Activated naive CD4-positive, alpha-beta T cell treated with anti-CD3 and anti-CD28 coated beads, Interleukin-2, amount 50 U/mL, for 16 hours (primary cell): ENCODE results near the gene GARIN5B.

Experiments used
- DNase-seq: peaks from one replicate; pipeline ENCODE4 v3.0.0-alpha.2; 2020

Gene GARIN5B

DNA sequence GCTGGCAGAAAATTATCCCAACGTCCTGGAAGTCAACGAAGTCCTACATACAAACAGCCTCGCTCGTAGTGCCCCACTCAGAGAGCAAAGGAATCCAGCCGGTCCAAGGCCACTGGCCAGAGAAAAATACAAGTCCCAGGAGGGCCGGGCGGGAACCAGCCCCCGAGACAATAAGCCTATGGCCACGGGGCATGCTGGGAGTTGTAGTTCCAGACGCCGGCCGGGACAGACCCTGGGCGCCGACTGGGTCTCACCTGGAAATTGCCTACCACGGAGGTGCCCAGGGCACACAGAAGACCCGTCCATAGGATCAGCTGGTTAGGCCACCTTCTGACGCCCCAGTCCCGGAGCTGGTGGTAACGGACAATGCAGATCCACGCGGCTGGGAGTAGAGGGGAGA lies 43.3 kb downstream of the GARIN5B start:
- no peak for DNase-seq

- no peak for DNase-seq
Observed at GRCh38 chr19:55316646-55317045, 46.4 kb downstream of the GARIN5B start.

DNA sequence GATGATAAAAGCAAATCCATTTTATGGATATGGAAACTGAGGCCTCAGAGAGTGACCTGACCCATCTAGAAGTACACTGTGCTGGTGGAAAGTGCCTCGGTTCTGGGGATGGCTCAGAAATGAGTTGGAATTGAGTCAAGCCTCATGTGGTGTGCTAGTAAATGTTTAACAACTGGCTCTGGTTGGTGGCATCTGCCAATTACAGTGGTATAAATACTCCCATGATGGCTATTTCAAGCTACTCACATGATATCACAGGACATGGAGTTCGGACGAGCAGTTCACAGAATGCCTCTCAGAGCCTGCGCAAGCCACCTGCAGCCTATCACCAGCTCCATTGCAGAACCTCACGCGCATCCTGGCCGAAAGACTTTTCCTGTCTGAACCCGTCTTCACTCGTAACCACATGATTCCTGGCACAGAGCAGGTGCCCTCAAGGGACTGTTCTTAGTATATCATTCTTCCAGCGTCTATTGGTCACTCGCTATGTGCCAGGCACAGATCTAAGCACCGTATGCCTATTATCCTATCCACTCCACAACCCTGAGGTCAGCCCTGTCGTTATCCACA lies 47.0 kb downstream of the GARIN5B start:
- no peak for DNase-seq

- no peak for DNase-seq
Observed at GRCh38 chr19:55314396-55314795, 48.7 kb downstream of the GARIN5B start.

DNA sequence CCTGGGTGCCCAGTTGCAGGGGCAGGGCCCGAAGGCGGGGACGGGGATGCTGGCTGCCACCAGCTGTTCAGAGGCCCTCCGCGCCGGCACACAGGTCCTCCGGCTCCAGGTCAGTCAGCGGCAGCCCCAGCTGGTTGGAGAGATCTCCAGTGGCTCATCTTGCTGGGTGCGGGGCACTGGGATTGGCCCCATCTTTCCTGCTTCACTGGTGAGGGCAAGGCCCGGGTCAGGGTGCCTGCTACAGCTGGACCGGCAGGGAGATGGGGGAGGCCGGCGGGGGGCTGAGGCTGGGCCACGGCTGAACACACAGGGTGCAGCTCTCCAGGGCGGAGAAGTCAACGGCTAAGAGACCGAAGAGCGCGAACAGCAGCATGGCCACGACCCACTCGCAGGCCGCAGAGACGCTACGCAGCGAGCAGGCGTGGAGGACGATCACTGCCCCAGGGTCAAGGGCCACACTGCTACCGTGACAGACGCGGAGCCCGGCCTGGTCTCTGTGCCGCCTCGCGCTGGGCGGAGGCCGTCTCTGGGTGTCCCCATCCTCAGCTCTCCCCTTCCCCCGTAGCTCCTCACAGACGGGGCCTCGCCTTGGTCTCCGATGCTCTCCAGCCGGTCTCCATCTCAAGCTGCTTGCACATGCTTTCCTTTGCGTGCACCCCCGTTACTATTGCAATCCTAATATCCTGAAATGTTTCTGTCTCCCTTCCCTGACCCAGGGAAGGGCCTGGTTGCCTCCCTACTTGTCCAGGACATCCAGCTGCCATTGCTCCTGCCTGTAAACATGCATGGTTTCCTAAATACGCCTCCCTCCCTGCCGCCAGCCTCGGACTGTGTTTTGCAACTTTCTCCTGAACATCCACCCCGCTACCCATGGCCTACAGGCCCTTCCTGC lies 50.2 kb downstream of the GARIN5B start:
- no peak for DNase-seq

- no peak for DNase-seq
Observed at GRCh38 chr19:55311797-55312196, 51.3 kb downstream of the GARIN5B start.

GRCh38 chr19:55311397-55311796 lies 51.7 kb downstream of the GARIN5B start:
- no peak for DNase-seq

DNA sequence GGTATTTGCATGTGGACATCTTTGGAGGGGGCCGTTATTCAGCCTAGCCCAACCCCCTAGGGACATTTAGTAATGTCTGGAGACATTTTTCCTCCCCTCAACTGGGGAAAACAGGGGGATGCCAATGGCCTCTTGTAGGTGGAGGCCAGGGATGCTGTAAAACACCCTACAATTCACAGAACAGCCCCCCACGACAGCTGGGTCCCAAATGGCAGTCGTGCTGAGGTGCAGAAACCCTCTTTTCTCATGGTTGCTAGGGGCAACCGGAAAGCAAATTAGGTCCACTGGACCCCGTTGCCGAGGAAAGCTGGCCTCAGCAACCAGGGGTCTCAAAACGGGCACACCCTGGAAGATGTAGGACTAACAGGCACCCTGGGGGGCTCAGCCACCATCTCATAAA lies 52.6 kb downstream of the GARIN5B start:
- DNase-seq, result no peak

DNA sequence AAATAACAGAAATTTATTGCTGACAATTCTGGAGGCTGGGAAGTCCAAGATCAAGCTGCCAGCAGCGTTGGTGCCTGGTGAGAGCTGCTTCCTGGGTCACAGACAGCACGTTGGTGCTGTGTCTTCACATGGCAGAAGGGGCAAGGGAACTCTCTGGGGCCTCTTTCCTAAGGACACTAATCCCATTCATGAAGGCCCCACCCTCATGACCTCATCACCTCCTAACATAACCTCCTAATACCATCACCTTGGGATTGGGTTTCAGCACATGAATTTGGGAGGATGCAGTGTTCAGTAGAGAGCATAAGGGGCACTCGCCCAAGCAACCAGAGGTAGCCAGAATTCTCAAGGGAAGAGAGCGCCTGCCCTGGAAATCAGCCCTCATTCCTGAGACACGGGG lies 53.6 kb downstream of the GARIN5B start:
- DNase-seq, result no peak

DNA sequence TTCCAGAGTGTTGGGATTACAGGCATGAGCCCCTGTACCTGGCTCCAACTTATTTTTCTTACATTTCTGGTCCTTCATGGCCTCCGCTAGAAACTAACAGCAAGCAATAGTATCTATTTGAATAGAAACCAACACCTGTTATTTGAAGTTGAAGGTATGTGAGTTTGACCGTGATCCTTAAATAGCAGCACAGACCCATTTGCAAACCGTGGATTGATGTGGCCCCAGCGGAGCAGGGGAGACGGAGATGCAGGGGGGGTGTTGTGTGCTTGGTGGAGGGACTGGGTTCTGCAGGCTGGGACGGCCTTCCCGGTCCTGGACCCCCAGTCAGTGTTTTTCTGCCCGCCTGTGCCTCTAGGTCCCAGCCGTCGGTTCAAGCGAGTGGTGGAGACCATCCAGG lies 54.8 kb downstream of the GARIN5B start:
- no peak for DNase-seq

- no peak for DNase-seq
Observed at GRCh38 chr19:55306712-55307111, 56.3 kb downstream of the GARIN5B start.

GRCh38 chr19:55305983-55306562 lies 57.0 kb downstream of the GARIN5B start:
- DNase-seq, result no peak

DNA sequence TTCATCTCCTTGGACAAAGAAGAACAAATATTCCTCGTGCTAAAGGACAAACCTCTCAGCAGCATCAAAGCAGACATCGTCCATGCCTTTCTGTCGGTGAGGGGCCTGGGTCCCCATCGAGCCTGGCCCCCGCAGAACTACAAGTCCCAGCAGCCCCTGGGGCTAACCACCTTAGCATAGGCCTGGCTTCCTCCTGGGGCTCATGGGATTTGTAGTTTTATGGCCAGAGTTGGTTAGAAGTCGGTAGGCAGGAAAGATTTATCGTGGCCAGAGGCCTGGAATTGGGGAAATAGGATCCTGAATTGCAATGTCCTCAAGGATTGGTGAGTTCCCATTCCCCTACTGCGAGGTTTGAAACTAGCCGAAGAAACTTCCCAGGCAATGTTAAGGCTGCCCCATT lies 57.6 kb downstream of the GARIN5B start:
- DNase-seq, result peak; percentile 56

GRCh38 chr19:55304980-55305379 lies 58.1 kb downstream of the GARIN5B start:
- DNase-seq, result no peak
